PC-3 (cell line): Measurements from ENCODE around the gene GALNTL6. TPM values are rescaled to one million over a fixed set of nuclear protein-coding genes. Genes with fewer than 3 reads are reported as not detected.

Source experiments
- ATAC-seq: fragments of 200-7000 bp; cut with Tn5 transposase; 2 replicates; pipeline ENCODE4 v1.9.1; 2020; ENCODE audit warnings: mild to moderate bottlenecking, moderate library complexity
- BruUV-seq: library from RNA; stranded (reverse); fragments of 400-500 nt; replicated peaks from 2 replicates; lab custom pipeline; 2021; lab: Mats Ljungman, UMichigan
- CTCF ChIA-PET: fragments of 300-600 bp; sonication (Branson Sonifier 250); formaldehyde crosslinking; loops from one replicate; lab custom pipeline; 2022; ENCODE audit warnings: antibody characterized with exemption; lab: Charles Lee
- POLR2A ChIA-PET: fragments of 300-600 bp; sonication (Branson Sonifier 250); formaldehyde crosslinking; loops from one replicate; lab custom pipeline; 2022; ENCODE audit warnings: antibody characterized with exemption; ENCODE audit not compliant: unreplicated experiment; lab: Charles Lee
- DNase-seq: peaks from one replicate; pipeline ENCODE4 v3.0.0-alpha.2; 2015
- H2AFZ ChIP-seq: fragments of 300-600 bp; sonication (generic); 2 replicates; pipeline ENCODE4 v1.6.0; 2016; ENCODE audit warnings: antibody characterized with exemption, low read length
- H3F3A ChIP-seq: fragments of 300-600 bp; sonication (generic); one replicate; pipeline ENCODE4 v1.6.0; 2017; ENCODE audit warnings: antibody characterized with exemption, low read length, control low read depth, mild to moderate bottlenecking; ENCODE audit not compliant: unreplicated experiment
- H3K27ac ChIP-seq: fragments of 300-600 bp; sonication (generic); 2 replicates; pipeline ENCODE4 v1.5.1; 2016; ENCODE audit warnings: mild to moderate bottlenecking, low read length
- H3K27me3 ChIP-seq: fragments of 300-600 bp; sonication (generic); 2 replicates; pipeline ENCODE4 v1.6.1; 2016; ENCODE audit warnings: low read length, mixed read lengths
- H3K36me3 ChIP-seq: fragments of 300-600 bp; sonication (generic); 2 replicates; pipeline ENCODE4 v1.6.1; 2016; ENCODE audit warnings: low read depth, mixed run types, low read length, mixed read lengths
- H3K4me1 ChIP-seq: fragments of 300-600 bp; sonication (generic); 2 replicates; pipeline ENCODE4 v1.5.1; 2016; ENCODE audit warnings: low read length; ENCODE audit not compliant: insufficient read depth
- H3K4me2 ChIP-seq: fragments of 300-600 bp; sonication (generic); 2 replicates; pipeline ENCODE4 v1.6.0; 2016; ENCODE audit warnings: low read length
- H3K4me3 ChIP-seq: fragments of 300-600 bp; sonication (generic); 2 replicates; pipeline ENCODE4 v1.5.1; 2016; ENCODE audit warnings: mild to moderate bottlenecking, low read length, mixed read lengths
- H3K79me2 ChIP-seq: fragments of 300-600 bp; sonication (generic); 2 replicates; pipeline ENCODE4 v1.6.1; 2017; ENCODE audit warnings: low read length, mixed read lengths
- H3K9ac ChIP-seq: fragments of 300-600 bp; sonication (generic); 2 replicates; pipeline ENCODE4 v1.6.0; 2016; ENCODE audit warnings: mild to moderate bottlenecking, low read length
- H3K9me2 ChIP-seq: fragments of 300-600 bp; sonication (generic); replicated peaks from 2 replicates; pipeline ENCODE4 v1.6.1; 2016; ENCODE audit warnings: mixed run types, low read length, mixed read lengths
- H3K9me3 ChIP-seq: fragments of 300-600 bp; sonication (generic); 2 replicates; pipeline ENCODE4 v1.6.1; 2016; ENCODE audit warnings: low read length, mixed read lengths
- H4K20me1 ChIP-seq: fragments of 300-600 bp; sonication (generic); 2 replicates; pipeline ENCODE4 v1.6.1; 2016; ENCODE audit warnings: low read length, mixed read lengths
- EZH2 ChIP-seq: fragments of 300-600 bp; sonication (generic); IDR thresholded peaks from one replicate; pipeline ENCODE4 v1.6.1; 2017; ENCODE audit warnings: antibody characterized with exemption, mild to moderate bottlenecking, low read length; ENCODE audit not compliant: unreplicated experiment
- EZH2phosphoT487 ChIP-seq: fragments of 300-600 bp; sonication (generic); IDR thresholded peaks from 2 replicates; pipeline ENCODE4 v1.6.1; 2018; ENCODE audit warnings: mild to moderate bottlenecking, antibody characterized with exemption, low read length, borderline replicate concordance
- intact Hi-C: fragments of 100-400 bp; cut with micrococcal nuclease; formaldehyde crosslinking; loops from 2 replicates; pipeline ENCODE4 v1.9.0; 2023
- total RNA-seq: library from RNA; depleted of rRNA; stranded (reverse); fragments of >200 nt; gene quantifications from 2 replicates; pipeline ENCODE4 v1.2.3, GENCODE V29; 2014
- TF ChIP-seq, protein P1 (sequence below): fragments of 300-600 bp; sonication (generic); conservative IDR thresholded peaks from 2 replicates; pipeline ENCODE4 v1.5.1; 2017; ENCODE audit warnings: antibody characterized with exemption, low read depth, mild to moderate bottlenecking, low read length

Gene GALNTL6
- total RNA-seq, 1 experiment from 2014 or later, result not detected

DNA sequence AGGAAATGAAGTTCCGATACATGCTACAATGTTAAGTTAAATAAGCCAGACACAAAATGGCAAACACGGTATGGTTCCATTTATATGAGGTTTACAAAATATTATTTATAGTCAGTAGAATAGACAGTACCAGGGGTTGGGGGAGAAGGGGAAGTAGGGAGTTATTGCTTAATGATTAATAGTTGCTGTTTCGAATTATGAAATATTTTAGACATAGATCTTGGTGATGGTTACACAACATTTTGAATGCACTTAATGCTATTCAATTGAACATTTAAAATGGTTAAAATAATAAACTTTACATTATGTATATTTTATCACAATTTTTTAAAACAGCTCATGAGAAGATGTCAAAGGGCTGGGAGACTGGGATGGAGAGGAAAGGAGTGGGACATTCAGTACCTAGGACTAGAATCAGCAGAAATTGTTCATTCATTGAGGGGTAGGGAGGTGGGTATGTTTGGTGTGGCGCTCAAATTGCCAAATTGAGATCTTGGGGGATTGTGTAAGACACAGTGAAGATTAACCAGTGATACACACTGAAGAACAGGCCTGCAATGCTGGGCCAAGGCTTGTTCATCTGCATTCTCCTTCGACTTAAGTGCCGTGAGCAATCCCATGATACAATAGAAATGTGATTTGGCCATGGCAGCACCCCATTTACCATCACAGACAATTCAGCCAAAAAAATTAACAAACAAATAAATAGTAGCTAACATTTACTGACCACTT, 1189.8 kb downstream of the GALNTL6 start:
- no TSS peak for BruUV-seq
- intact Hi-C loops, result loop anchor here (10.0 kb wide), 1 partner anchor 108 kb away; no protein-coding TSS in a partner anchor
- Histone ChIP-seq H3K9me3 (no peaks in the 10 kb centered on the region), H2AFZ (no peak overlapping the region), H3K4me3 (no peak overlapping the region), H4K20me1 (no peaks in the 10 kb centered on the region), H3K27me3 (no peaks in the 10 kb centered on the region), H3K27ac (no peak overlapping the region), H3K79me2 (no peaks in the 10 kb centered on the region), H3K9me2 (no peaks in the 10 kb centered on the region), H3K4me2 (no peak overlapping the region), H3F3A (no peaks in the 10 kb centered on the region), H3K9ac (no peak overlapping the region), H3K4me1 (peaks cover 26% of the 10 kb centered on the region), H3K36me3 (no peaks in the 10 kb centered on the region)
- POLR2A ChIA-PET, result no interaction called here
- CTCF ChIA-PET, result no interaction called here
- DNase-seq, result no peak
- no peak for ATAC-seq
- no peak for TF ChIP-seq EZH2phosphoT487
- TF ChIP-seq, protein P1, sequence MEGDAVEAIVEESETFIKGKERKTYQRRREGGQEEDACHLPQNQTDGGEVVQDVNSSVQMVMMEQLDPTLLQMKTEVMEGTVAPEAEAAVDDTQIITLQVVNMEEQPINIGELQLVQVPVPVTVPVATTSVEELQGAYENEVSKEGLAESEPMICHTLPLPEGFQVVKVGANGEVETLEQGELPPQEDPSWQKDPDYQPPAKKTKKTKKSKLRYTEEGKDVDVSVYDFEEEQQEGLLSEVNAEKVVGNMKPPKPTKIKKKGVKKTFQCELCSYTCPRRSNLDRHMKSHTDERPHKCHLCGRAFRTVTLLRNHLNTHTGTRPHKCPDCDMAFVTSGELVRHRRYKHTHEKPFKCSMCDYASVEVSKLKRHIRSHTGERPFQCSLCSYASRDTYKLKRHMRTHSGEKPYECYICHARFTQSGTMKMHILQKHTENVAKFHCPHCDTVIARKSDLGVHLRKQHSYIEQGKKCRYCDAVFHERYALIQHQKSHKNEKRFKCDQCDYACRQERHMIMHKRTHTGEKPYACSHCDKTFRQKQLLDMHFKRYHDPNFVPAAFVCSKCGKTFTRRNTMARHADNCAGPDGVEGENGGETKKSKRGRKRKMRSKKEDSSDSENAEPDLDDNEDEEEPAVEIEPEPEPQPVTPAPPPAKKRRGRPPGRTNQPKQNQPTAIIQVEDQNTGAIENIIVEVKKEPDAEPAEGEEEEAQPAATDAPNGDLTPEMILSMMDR, result no peak
- TF ChIP-seq EZH2, result no peak

DNA sequence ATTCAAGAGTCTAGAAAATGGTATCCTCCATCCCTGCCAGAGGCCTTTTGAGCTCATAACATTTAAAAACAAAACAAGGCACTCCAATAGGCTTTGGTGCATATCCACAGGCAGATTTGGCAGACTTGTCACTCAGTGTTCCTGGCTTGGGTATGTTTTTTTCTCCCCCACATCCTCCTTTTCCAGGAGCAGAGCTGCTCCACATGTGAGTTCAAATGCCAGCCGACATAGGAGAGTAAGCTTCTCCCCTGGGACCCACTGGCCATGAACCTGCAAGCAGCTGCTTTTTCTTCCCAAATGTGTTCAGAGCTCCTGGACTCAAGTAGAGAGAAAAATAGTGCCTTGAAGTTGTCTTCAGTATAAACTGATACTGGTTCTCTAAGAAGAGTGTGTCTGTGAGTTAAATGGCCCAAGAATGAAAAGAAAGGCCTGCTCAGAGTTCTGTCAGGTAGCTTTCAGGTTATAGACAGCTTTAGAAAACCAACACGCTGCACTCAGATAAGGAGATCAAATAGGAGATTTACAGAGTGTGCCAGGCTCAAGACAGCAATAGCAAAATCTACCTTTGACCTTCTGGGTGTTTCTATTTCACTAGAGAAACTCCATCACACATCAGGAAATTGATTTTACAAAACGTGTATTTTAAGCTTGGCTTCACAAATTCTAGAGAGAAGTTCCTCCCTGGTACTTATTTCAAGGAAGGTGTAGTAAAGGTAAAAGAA, 1192.9 kb downstream of the GALNTL6 start:
- ChIA-PET CTCF (interaction anchor here (0.5 kb wide), 1 partner anchor 162 kb away, joined by 10 read pairs; the partner anchor contains the start of gene GALNT7), POLR2A (no interaction called here)
- Histone ChIP-seq H3K9me2 (no peaks in the 10 kb centered on the region), H3F3A (no peaks in the 10 kb centered on the region), H2AFZ (no peak overlapping the region), H3K4me2 (no peak overlapping the region), H3K27me3 (no peaks in the 10 kb centered on the region), H3K4me3 (no peak overlapping the region), H3K9ac (no peak overlapping the region), H3K9me3 (no peaks in the 10 kb centered on the region), H3K79me2 (no peaks in the 10 kb centered on the region), H3K36me3 (no peaks in the 10 kb centered on the region), H3K27ac (no peak overlapping the region), H4K20me1 (no peaks in the 10 kb centered on the region), H3K4me1 (peaks cover 9% of the 10 kb centered on the region)
- TF ChIP-seq EZH2, result no peak
- no peak for TF ChIP-seq EZH2phosphoT487
- TF ChIP-seq, protein P1, result no peak
- intact Hi-C loops, result loop anchor here (10.0 kb wide), 1 partner anchor 111 kb away; no protein-coding TSS in a partner anchor
- DNase-seq (no peak), ATAC-seq (no peak)
- no TSS peak for BruUV-seq
